CD4-positive, alpha-beta T cell treated with Interleukin-4 for 4 hours (primary cell): ENCODE data around the gene AGAP3.
A peak's percentile ranks its signal among the peaks of the same experiment; 100 is the strongest.

Source experiments
- DNase-seq: peaks from one replicate; pipeline ENCODE4 v3.0.0-alpha.2; 2020

AGAP3 gene

DNA sequence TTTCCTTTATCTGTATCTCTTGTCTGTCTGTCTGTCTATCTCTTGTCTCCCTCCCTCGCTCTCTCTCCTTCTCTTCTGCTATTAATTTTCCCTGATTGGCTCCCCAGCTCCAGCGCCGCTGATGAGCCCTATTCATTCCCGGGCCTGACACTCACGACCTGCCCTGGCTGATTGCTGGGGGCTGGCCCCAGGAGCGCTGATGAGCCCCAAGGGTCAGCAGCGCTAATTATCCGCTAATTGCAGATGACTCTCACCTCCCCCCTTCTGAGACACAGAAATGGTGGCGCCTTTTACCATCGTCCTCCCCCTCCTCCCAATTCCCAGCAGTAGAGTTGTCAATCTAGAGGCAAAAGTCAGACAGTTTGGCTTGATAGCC lies 82.5 kb downstream of the AGAP3 start:
- DNase-seq, result no peak

DNA sequence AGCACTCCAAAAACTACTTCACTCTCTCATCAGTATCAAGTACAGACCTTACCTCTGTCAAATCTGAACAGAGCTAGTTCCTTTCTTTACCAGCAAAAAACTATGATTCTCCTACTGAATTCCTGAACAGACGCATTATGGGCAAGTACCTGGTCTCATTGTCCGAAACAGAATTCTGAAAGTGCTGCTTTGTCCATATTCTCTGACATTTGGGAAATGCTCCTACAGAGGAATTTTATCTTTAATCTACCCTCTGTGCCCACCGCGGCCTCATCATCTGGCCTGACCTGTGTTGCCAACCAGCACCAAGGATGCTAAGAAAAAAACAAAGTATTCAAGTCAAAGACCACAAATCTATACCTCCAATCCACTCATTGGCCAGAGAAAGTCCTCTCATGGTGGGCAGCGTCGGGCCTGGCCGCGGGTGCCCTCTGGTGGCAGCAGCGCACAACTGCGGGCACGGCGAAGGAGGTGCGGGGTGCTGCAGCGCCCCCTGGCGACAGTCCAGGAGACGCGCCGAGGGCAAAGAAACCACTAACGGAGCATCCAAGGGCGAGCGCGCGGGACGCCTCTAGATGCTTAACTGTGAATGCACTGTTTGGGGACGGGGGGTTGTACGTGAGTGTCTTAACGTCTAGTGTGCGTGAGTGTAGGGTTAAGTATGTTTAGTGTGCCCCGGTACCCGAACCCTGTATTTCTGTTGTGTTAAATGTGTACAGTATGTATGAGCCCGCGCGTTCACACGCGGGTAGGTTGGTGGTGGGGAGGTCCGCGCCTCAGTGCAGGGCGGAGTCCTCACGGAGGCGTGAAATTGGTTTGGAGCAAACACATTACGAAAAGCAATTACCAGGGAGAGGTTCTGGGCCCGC lies 86.2 kb downstream of the AGAP3 start:
- peak; percentile 67 for DNase-seq

DNA sequence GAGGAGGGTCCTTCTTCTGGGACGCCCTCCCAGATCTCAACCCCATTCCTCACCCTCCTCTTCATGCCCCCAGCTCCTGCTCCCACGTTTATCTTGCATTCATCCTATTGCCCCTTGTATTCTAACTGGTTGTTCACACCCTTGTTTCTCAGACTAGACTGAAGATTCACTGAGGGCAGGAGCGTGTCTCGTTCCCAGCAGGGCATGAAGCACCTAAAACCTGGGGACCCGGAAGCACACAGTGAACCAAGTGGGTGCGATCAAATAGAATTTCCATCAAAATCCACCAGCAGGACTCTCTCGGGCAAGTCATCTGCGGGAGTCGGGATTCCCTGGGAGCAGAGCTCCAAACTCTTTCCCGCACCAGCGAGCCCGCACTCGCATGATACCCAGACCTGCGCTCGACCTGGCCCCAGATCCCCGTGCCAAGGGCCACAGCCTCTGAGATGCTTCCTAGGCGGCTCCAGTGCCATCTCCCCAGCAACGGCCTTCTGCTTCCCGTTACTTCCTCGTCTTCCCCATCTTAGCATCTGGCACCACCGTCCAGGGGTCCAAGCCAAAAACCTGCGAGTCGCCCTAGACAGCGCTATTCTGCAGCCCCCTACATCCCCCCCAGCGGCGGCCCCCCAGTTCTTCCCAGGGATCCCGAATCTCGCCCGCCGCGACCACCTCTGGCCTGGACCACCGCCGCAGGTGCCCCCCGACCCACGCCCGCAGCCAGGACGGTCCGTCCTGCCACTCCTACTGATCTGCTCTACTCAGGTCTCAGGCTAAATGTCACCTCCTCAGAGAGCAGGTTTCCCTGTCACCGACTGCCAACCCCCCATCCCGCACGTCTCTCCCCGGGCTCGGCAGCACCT lies 87.3 kb downstream of the AGAP3 start:
- DNase-seq, result no peak

DNA sequence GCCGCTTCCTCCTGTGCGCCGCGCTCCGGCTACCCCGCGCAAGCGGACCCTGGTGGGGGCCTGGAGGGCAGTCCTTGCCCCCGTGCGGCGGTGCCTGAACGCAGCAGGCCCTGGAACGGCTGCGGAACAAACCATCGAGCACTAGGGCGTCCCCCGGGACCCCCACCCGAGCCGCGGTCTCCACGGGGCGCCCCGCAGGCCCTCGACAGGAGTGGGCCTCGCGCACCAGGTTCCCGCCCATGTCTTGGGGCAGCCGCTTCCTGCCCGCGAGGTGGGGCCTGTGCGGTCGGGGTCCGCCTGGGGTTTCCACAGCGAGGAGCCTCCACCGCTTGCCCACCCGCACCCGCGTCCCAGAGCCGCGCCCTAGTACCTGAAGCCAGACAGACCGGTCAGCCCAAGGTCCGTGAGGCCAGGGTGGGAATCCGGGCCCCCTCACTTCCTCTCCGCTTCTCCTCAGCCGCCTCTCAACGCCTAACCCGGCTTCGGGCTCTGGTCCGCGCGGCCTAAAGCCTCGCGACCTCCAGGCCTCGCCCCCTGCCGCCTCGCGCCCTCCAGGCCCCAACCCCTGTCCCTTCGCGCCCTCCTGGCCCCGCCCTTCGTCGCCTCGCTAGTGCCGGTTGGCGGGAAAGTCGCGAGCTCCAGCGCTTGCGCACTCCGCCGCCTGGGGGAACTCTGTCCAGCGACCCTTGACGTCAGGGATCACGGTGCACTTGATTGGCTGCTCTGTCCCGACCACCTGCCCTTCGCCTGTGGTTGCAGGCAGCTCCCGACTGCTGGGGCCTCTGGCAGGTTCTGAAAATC lies 88.2 kb downstream of the AGAP3 start:
- DNase-seq, result no peak

DNA sequence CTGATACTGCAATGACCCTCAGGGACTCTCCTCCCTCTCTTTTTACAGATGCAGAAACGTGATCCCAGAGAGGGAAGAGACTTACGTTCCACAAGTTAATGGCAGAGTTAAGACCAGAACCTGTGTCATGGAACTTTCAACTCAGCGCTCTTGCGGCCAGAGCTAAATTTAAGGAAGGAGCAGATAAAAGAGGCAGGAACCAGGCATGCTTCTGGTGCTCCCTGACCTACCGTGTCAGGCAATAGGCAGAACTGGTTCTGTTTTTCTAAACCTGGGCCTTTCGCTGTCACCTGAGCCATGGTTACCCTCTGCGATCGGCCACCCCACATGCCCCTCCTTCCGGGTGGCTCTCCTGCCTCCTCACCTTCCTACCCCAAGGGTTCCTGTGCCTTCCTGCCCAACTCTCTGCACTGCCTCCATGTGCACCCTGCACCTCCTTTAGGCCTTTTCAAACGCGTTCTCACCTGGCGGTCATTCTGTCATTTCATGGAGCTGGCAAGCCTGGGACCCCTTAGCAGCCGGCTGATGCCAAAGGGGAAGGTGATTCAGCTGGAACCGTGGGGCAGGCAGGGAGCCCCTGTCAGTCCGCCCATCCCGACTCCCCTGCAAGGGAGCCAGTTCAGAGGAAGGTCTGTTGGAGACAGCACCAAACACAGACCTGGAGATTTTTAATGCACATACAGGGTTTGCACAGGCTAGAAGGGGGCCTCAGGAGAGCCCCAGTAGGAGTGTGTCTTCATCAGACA lies 88.9 kb downstream of the AGAP3 start:
- DNase-seq, result no peak

DNA sequence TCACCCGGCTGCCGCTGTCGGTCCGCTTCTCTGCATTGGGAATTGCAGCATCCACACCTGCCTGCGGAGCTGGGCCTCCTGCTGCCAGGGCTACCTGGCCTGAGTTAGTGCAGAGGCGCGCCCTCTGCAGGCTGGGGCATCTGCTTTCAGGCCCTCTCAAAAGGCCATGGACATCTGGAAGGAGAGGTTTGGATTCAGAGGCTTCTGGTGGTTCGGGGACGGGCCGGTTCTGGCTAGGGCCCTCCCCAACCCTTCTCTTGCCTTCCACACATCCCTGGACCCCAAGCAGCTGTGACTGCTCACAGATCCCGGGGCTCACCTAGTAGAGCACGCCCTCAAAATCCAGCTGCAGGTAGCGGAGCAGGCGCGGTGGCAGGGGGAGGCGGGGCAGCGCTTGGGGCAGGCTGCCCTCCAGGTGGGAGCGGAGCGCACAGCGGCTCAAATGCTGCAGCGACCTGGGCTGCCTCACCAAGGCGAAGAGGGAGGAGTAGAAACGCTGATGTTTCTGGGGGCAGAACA lies 89.6 kb downstream of the AGAP3 start:
- DNase-seq, result no peak

DNA sequence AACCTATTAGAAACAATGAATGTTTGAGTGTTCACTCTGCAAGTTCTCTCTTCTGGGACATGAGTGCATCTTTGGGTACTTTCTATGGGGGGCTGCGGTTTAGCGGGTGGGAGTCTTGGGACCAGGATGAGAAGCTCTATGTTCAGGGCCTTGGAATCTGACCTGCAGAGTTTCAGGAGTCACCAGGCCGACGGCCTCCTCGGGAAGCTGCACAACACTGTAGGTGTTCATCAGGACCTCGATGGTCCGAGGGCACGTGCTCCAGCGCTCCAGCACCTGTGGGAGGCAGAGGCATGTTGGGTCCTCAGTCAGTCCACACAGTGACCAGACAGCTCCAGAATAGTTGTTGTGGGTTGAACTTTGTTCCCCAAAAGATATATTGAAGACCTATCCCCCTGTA lies 90.1 kb downstream of the AGAP3 start:
- DNase-seq, result no peak

DNA sequence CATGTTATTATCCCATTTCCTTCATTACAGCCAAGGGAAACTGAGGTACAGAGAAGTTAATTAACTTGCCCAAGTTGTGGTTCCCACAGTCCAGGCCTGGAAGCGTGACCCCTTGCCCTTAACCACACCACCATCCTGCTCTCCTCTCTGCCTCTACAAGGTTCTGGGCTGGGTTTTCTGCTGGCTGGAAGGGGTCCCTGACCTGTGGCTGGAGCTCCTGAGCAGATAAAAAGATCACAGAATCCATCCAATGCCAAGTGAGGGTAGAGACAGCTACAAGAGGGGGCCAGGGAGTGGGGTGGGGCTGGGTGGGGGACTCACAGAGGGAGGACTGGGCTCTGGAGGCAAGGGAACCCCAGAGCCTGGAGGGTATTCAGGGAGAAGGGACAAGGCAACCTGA lies 91.0 kb downstream of the AGAP3 start:
- DNase-seq, result no peak

DNA sequence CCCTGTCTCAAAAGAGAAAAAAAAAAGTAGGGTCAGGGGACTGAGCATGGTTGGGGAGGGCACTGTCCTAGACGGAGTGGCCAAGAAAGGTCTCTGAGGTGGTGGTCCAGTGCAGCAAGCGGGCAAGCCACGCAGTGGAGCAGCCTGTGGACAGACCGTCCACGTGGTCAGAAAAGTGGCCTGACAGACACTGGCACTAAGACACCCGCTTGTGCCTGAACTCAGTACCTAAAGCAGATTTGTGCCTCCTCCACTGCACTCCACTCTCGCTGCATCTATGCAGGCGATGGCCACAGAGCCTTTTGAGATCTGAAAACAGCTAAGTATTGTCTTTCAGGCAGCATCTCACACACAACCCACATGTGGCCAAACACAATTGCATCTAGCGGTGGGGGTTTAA lies 92.0 kb downstream of the AGAP3 start:
- no peak for DNase-seq

DNA sequence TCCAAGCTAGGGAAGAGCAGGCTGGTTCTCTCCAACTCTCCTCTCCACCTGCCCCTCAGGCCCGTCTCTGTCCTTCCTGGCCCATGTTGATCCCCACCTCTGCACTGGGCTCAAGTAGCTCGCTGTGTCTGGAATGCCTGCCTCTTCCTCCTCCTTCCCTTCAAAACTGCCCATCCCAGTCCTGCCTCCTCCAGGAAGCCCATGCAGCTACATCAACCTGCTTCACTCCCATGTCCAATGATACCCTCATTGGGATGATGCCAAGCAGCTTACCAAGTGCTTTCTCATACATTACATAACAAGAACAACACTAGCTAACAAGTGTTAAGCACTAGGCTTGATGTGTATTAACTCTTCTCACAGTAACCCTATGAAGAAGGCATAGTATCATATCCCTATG lies 92.6 kb downstream of the AGAP3 start:
- no peak for DNase-seq

DNA sequence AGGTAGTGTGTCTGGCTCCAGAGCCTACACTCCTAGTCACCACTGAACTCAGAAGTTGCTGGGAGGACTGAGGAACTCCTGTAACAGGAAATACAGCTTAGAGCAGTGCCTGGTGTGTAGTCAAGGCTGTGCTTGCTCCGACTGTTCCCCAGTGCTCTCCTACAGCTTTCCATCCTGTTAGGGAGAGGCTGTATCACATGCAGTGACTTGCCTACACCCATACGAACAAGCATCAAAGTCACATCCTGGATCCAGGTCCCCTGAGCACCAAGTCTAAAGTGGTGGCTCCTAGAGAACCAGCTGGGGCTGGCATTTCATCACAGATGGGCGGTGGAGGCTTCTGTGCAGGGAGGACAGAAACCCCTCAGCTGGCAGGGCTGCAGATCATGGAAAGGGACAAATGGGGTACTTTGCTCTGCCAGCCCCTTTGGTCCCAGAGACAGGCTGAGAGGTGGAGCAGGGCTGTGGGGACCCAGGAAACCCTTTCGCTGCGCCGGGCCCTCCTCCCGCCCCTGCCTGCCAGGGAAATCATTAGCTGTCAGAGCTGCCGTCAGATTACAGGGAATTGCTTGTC lies 93.1 kb downstream of the AGAP3 start:
- DNase-seq, result no peak

DNA sequence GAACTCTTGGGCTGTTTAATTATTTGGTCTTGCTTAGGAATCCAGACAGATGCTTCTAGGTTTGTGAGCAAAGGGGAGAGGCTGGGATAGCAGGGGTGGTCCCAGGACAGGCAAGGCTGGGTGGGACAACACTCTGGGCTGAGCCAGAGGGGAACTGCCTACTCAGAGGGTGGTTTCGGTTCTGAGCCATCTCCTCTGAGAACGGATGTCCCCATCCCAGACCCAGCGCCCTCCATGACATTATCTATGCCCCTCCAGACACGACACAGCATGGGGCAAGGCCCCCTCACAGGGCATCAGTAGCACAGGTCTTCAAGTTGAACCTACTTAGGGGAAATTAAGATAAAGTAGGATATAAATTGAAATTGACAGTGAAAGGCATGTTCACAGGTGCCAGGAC lies 93.7 kb downstream of the AGAP3 start:
- DNase-seq, result no peak

DNA sequence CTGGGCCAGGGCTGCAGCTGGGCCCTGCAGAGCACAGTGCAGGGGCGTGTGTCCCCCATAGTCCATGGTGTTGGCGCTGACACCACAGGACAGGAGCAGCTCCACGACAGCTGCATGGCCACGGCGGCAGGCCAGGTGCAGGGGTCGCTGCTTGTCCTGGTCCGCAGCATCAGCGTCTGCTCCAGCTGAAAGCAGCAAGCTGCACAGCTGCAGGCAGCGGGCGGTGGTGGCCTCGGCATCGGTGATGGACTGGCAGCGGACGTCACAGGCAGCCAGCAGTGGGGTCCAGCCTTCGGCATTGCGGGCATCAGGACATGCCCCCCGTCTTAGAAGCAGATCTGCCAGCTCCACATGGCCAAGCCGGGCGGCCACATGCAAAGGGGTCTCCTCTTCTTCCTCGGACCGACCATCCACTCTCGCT lies 94.7 kb downstream of the AGAP3 start:
- no peak for DNase-seq

DNA sequence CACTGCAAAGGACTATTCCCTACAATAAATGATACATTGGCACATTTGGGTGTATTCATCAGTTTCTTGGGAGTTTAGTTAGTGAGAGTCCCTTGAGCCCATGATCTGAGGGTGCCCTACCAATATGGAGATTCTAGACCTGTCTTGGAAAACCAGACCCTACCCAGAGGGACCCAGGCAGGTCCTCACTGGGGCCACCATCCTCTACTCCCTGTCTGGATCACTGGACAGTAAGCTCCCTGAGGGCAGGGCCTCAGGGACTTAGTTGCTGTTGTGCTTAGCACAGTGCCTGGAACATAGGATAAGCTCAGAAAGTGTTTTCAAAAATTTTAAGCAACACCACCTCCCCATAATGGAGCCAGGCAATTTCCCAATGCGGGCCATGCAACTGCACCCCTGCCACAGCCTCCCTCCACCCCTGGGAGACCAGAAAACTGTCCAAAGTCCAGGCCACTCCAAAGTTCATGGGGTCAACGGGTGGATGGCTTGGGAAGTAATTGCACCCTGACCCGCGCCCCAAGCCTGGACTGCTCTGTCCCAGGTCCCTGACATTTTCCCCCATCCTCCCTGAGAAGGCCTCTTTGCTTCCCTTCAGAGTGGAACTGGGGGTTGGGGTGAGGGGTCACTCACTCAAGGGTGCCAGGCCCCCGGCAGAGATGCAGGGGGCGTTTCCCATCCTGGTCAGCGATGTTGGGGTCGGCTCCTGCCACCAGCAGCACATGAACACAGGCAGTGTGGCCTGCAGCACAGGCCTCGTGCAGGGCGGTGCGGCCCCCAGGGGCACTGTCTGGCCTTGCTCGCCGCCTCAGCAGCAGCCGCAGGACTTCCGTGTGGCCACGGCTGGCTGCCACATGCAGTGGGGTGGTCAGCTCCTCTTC lies 99.7 kb downstream of the AGAP3 start:
- DNase-seq, result no peak

DNA sequence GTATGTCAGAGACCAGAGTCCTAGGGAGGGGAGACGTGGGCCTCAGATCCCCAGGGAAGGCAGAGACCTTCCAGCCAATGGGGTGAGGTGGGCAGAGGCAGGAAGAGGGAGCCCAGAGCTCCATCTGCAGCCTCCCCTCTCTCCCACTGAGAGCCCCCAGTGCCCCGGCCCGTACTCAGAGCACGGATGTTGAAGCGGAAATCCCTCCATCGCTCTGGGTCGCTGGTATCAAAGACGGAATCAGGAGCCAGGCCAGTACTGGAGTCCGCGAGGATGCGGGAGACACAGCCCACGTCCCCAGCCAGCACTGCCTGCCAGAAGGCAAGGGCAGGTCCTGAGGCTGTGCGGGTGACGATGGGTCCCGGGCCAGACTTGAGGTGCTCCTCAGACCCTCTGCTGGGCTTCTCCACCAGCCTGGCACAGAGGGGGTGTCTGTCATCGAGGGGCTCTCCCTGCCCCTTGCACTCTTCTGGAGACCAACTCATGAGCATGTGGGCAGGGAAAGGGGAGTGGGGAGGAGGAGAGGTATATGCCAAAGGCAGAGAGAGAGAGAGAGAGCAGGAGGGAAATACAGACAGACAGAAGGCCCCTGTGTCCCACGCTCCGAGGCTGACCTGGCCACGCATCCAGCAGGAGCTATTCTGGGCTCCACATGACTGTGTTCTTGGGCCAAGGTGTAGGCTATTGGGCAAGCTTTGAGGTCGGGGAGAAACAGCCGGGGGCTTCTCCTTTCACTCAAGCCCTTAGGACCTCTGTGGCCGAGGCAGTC lies 100.5 kb downstream of the AGAP3 start, which contains the start of gene ASB10:
TSS of gene ASB10 (minus strand) at position 611 of the 769 bp plus-strand sequence. CDS start at position 491, 120 bp downstream.
- DNase-seq, result no peak

DNA sequence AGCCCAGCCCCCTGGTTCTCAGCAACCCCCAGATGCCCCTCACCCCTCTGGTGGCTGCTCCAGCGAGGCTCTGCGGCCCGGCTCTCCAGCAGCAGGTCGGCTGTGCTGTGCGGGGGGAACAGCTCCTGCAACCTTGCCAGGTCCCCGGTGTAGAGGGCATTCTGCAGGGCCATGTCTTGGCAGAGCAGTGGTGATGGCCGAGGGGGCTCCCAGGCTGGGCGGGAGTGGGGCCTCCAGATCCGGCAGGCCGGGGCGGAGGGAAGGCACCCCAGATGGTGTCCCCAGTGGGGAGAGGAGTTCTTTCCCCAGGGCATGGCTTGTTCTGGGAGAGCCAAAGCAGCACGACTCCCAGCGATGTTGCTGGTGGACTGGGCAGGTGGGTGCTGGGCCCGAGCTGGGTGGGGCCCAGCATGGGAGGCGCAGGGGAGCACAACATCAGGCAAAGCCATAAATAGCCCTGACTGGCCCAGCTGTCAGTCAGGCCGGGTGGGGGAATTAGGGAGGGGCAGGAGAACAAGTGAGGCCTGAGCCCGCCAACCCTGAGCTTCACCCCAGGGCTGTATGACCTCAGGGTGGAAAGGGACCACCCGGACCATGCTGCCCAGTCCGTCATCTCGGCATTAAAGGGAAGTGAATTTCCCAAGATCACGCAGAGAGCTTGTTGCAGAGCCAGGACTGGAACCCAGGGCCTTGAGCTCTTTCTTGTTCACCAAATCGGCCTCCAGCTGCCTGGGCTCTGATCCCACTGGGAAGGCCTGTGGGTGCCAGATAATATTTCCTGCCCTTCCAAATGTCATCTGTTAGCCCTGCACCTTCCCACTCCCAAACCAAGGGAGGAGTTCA lies 101.4 kb downstream of the AGAP3 start:
- DNase-seq, result no peak

DNA sequence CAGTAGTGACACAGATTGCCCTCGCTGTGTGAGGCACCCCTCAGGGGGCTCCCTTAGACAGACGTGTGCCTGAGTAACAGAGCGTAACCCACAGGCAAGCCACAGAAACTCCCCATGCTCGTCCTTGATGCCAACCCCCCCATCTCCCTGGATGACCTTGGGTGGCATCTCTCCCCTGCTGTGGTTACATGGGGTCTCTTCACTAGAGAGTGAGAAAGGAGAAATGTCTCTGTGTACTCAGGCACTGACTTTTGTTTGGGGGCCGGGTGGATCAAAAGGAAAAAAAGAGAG lies 101.9 kb downstream of the AGAP3 start:
- DNase-seq, result no peak

DNA sequence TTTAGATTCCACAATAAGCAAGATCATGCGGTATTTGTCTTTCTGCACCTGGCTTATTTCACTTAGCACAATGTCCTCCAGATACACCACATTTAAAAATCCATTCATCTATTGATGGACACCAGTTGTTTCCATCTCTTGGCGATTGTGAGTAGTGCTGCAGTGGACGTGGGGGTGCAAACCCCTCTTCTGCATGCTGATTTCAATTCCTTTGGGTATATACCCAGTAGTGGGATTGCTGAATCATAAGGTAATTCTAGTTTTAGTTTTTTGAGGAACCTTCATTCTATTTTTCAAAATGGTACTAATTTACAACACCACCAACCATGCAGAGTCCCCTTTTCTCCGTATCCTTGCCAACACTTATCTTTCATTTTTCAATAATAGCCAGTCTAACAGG lies 102.8 kb downstream of the AGAP3 start:
- DNase-seq, result no peak

DNA sequence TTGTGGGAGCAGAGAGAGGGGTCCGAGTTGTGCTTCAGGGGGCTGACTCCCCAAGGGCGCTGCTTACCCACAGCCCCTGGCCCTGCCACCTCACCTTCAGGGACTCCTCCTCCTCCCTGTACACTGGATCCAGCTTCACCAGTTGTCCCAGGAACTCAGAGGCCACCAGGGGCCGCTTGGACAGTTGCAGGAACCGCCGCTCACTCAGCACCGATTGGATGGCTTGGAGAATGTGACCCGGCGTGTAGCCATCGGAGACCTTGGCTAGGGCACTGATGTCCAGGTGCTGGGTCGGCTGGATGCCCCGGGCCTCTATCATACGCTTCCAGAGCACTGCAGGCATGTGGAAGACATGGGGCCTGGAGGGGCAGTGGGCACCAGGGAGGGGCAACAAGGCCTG lies 105.3 kb downstream of the AGAP3 start:
- DNase-seq, result no peak
